AG04449 (cell line): ENCODE results near the gene WDR48.
A peak's percentile ranks its signal among the peaks of the same experiment; 100 is the strongest.
"Not testable (repeated sequence)": the region's sequence is repeated elsewhere in the genome, so short reads cannot be mapped to it uniquely, and the experiment has no call there.

Experiments
- CTCF ChIA-PET: fragments of 350-600 bp; formaldehyde crosslinking; extraction: SDS; loops from one replicate; lab custom pipeline; 2021; ENCODE audit warnings: antibody characterized with exemption; lab: Yijun Ruan, JAX
- POLR2A ChIA-PET: fragments of 400-600, 350-600 bp; formaldehyde crosslinking; extraction: SDS; loops from one replicate; lab custom pipeline; 2020; ENCODE audit warnings: antibody characterized with exemption, inconsistent platforms; lab: Yijun Ruan, JAX
- DNase-seq: peaks from one replicate; pipeline ENCODE4 v3.0.0-alpha.2; 2010; ENCODE audit warnings: low read depth, low spot score
- H3K4me3 ChIP-seq: 2 replicates; pipeline ENCODE4 v1.5.1; 2011; ENCODE audit warnings: low read depth, mild to moderate bottlenecking, control low read depth, low read length
- TF ChIP-seq, protein P1 (sequence below): IDR thresholded peaks from one replicate; pipeline ENCODE4 v1.5.1; 2011; ENCODE audit warnings: mild to moderate bottlenecking, moderate library complexity, low read length, control low read depth, inconsistent platforms; ENCODE audit not compliant: insufficient read depth; ENCODE audit errors: missing control alignments

Gene WDR48

DNA sequence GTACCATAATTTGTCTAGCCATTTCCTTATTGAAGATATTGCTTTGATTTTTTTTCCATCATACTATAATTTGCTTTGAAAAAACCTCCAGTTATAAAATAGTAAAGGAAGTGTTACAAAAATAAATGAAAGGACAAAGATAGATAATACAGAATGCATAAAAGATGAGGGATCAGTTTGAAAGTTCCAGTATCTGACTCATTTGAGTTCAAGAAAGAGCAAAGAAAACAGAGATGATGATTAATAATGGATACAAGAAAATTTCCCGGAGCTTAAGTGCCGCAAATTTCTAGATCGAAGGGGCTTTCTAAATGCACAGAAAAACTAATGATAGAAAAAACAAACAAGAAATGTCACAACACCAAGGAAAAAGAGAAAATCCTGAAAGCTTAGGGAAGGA, 4.3 kb downstream of the WDR48 start:
- no peak overlapping the region for H3K4me3 ChIP-seq
- ChIA-PET CTCF (no interaction called here), POLR2A (no interaction called here)
- no peak for DNase-seq
- TF ChIP-seq, protein P1, sequence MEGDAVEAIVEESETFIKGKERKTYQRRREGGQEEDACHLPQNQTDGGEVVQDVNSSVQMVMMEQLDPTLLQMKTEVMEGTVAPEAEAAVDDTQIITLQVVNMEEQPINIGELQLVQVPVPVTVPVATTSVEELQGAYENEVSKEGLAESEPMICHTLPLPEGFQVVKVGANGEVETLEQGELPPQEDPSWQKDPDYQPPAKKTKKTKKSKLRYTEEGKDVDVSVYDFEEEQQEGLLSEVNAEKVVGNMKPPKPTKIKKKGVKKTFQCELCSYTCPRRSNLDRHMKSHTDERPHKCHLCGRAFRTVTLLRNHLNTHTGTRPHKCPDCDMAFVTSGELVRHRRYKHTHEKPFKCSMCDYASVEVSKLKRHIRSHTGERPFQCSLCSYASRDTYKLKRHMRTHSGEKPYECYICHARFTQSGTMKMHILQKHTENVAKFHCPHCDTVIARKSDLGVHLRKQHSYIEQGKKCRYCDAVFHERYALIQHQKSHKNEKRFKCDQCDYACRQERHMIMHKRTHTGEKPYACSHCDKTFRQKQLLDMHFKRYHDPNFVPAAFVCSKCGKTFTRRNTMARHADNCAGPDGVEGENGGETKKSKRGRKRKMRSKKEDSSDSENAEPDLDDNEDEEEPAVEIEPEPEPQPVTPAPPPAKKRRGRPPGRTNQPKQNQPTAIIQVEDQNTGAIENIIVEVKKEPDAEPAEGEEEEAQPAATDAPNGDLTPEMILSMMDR, result no peak

DNA sequence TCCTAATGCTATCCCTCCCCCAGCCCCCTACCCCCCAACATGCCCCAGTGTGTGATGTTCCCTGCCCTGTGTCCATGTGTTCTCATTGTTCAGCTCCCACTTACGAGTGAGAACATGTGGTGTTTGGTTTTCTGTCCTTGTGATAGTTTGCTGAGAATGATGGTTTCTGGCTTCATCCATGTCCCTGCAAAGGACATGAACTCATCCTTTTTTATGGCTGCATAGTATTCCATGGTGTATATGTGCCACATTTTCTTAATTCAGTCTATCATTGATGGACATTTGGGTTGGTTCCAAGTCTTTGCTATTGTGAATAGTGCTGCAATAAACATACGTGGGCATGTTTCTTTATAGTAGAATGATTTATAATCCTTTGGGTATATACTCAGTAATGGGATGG, 9.4 kb downstream of the WDR48 start:
- DNase-seq, H3K4me3 ChIP-seq, POLR2A ChIA-PET, CTCF ChIA-PET: not testable (repeated sequence)

DNA sequence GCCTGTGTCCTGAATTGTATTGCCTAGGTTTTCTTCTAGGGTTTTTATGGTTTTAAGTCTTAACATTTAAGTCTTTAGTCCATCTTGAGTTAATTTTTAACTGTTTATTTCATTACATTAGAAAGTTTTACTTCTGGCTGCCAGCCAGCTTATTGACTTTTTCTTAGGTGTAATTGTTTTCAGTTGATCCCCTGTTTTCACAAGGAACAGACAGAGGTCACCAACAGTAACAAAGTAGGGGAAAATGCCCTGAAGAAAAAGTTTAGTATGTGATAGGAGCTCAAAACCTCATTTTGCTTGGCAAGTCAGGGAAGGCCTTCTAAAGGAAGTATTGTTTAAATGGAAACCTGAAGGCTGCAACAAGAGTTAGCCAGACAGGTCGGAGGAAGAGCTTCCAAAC, 10.4 kb downstream of the WDR48 start:
- TF ChIP-seq, protein P1, result no peak
- POLR2A ChIA-PET, result no interaction called here
- no peak overlapping the region for H3K4me3 ChIP-seq
- no peak for DNase-seq
- CTCF ChIA-PET, result interaction anchor here (1.3 kb wide), 1 partner anchor 230 kb away, joined by 3 read pairs; no protein-coding TSS in a partner anchor

DNA sequence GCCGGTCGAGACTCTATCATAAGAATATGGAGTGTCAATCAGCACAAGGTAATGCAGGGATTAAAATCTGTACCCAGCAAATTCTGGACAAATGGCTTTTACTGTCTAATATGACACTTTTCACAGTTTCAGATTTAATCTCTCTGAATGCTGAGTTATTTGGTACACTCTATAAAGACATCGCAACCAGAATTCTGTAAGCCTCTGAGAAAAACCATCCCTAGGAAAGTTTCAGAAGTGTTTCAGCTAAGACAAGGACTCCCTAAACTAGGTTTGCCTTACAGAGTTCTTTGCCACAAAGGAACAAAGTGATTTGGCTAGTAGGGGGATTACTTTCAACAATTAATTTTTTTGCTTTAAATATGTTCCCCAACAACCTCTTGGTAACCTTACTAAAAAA, 11.3 kb downstream of the WDR48 start:
- ChIA-PET POLR2A (no interaction called here), CTCF (interaction anchor here (1.3 kb wide), 1 partner anchor 229 kb away, joined by 3 read pairs; no protein-coding TSS in a partner anchor)
- TF ChIP-seq, protein P1, result no peak
- no peak overlapping the region for H3K4me3 ChIP-seq
- no peak for DNase-seq

DNA sequence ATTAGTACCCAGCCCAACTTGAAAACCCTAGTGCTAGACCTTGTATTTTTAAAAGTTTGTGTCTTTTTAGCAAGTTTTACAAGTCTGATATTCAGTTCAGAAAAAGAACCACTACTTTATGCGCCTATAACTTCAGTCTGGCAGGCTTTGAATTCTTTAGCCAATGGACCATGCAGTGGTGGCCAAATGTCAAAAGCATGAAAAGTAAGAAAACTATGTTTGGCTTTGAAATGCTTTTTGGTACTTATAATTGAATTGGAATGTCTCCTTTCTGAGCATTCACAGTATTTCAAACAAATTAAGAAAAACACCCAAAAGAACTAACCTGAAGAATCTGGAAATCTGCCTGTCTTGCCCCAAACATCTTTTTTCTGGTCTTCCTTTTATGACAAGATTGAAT, 12.8 kb downstream of the WDR48 start:
- DNase-seq, result peak; percentile 54
- POLR2A ChIA-PET, result interaction anchor here (1.1 kb wide), 1 partner anchor 24 kb away, joined by 4 read pairs; no protein-coding TSS in a partner anchor
- TF ChIP-seq, protein P1, result no peak
- no peak overlapping the region for H3K4me3 ChIP-seq
- CTCF ChIA-PET, result interaction anchor here (1.0 to 2.1 kb wide), 11 partner anchors 11 to 228 kb away, joined by 3 to 8 read pairs (median 4); partner anchors contain the start of gene CX3CR1

DNA sequence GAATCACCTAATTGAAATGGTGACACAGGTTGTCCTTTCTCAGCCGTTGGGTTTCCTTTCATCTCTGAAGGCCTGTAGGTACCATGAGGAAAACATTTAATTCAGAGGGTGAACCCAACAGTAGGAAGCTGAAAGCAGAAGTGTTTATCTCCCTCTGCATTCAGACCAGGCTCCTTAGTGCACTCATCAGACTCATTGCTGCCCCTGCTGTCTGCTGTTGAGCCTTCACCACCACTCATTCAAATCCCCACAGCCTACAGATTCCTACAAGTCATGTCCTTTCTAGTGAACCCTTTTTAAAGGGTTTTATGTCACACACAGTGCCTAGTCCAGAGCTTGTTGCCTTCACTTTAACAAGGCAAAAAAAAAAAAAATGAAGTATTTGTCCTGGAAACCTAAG, 13.4 kb downstream of the WDR48 start:
- H3K4me3 ChIP-seq, result no peak overlapping the region
- TF ChIP-seq, protein P1, result peak; percentile 61
- POLR2A ChIA-PET, result interaction anchor here (1.1 kb wide), 1 partner anchor 24 kb away, joined by 4 read pairs; no protein-coding TSS in a partner anchor
- no peak for DNase-seq
- CTCF ChIA-PET, result interaction anchor here (0.9 to 2.3 kb wide), 14 partner anchors 11 to 227 kb away, joined by 3 to 14 read pairs (median 4); partner anchors contain the start of gene CX3CR1

DNA sequence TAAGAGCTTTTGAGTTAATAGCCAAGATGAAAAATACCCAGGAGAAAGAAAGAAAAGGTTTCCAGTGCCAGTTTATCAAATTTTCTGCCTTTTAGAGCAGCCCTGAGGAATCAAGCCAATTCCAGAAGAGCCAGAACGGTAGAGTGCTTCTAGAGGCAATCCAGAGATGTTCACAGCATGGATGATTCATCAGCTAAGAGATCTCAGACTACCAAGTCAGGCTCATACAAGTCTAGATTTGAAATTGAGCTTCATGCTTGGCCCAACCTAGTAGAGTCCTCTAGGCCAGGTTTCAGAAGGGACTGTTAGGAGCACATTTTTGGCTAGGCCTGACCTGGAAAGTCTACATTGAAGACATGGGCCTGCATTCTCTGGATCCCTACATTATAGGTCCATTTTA, 15.5 kb downstream of the WDR48 start:
- H3K4me3 ChIP-seq, result no peak overlapping the region
- ChIA-PET CTCF (interaction anchor here (1.5 to 2.3 kb wide), 3 partner anchors 13 to 26 kb away, joined by 6 to 14 read pairs (median 8); no protein-coding TSS in a partner anchor), POLR2A (no interaction called here)
- TF ChIP-seq, protein P1, result no peak
- no peak for DNase-seq
